NCI-H2081 treated with DMSO at 0.1 percent for 48 hours (cell line): ENCODE data around the gene GALNT17.

Experiments used
- DNase-seq: peaks from one replicate; lab custom pipeline; 2025; lab: John Stamatoyannopoulos, UW

Gene GALNT17

DNA sequence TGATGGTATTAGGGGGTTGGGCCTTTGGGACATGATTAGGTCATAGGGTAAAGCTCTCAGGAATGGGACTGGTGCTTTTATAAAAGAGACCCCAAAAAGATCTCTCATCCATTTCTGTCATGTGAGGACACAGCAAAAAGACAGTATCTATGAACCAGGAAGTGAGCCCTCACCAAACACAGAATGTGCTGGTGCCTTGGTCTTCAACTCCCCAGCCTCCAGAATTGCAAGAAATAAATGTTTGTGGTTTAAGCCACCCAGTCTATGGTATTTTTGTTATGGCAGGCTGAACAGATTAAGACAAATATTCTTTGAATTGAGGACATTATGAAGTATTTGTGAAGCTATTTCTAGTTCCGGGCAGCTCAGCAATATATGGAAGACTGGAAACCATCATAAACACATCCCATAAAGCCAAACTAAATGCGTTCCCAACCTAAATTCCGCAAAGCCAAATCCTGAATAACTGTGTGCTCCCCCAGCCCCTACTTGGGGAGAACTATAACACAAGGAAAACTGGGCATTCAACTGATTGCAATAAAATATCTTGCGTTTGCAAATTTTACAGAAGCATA, 153.7 kb downstream of the GALNT17 start:
- no peak for DNase-seq

GRCh38 chr7:71286336-71286735, 154.4 kb downstream of the GALNT17 start:
- no peak for DNase-seq

- DNase-seq, result no peak
These were observed 155.0 kb downstream of the GALNT17 start for GRCh38 chr7:71286924-71287323.

- DNase-seq, result no peak
These were observed 158.5 kb downstream of the GALNT17 start for GRCh38 chr7:71290452-71290851.

GRCh38 chr7:71298378-71298777, 166.4 kb downstream of the GALNT17 start:
- no peak for DNase-seq

DNA sequence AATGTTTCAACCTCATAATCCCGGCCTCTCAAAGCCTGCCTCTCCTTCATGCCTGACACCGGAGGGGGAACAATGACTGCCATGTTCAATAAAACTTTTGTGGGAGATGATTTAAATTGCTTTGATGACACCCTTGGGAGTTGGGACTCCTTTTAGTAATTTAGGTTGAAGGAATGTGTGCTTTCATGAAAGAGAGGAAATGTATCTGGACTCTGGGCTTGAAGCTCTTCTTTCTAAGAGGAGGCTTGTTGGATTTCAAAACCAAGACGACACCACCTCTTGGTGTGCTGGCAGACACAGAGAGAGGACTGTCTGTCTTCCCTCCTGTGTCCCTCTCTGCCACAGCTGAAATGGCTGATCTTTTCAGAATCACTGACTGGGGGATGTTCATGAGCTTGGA, 168.1 kb downstream of the GALNT17 start:
- no peak for DNase-seq

DNA sequence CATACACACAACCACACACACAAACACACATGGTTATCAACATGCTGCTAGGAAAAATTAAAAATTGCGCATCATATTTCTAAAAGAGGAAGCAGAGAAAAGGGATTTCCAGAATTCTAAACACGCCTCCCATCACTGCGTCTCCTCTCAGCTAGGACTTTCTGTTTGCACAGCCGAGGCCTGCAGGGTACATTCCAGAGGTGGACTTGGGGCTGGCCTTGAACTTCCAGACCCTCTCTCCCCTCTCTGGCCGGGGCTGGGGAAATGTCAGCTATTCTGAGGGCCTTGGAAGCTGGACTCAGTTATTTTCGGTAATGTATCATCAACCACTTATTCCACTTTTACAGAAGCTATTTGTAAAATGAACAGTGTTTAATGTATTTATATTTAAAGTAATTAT, 168.7 kb downstream of the GALNT17 start:
- no peak for DNase-seq

DNA sequence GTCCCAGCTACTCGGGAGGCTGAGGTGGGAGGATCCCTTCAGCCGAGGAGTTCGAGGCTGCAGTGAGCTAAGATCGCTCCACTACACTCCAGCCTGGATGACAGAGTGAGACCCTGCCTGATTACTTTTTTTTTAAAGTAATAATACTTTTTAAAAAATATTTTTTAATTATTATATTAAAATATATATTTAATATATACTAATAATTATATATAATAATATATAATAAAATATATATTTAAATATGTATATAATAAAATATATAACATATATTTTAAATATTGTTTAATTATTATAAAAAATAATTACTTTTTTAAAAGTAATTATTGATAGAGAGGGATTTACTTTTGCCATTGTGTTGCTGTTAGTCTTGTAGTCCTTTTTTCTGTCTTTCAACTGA, 169.2 kb downstream of the GALNT17 start:
- no peak for DNase-seq

GRCh38 chr7:71303566-71303965, 171.6 kb downstream of the GALNT17 start:
- no peak for DNase-seq

DNA sequence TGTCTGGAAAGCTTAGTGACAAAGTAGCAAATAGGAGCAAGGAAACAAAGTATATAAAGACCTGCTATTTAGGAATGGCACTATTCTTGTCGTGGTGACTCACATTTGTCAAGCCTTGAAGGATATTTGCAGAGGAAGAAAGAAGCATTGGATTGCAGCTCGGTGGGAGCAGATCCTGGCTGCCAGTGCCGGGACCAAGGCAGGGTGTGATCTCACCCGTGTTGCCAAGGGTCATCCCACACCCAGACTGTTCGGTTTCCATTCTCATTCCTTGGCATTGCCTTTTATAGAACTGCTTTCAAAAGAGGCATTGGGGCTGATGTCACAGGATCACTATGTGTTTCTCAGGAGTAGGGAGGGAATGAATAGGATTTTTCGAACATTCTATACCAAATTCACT, 176.2 kb downstream of the GALNT17 start:
- no peak for DNase-seq

- DNase-seq, result no peak
These were observed 179.6 kb downstream of the GALNT17 start for GRCh38 chr7:71311576-71311975.

DNA sequence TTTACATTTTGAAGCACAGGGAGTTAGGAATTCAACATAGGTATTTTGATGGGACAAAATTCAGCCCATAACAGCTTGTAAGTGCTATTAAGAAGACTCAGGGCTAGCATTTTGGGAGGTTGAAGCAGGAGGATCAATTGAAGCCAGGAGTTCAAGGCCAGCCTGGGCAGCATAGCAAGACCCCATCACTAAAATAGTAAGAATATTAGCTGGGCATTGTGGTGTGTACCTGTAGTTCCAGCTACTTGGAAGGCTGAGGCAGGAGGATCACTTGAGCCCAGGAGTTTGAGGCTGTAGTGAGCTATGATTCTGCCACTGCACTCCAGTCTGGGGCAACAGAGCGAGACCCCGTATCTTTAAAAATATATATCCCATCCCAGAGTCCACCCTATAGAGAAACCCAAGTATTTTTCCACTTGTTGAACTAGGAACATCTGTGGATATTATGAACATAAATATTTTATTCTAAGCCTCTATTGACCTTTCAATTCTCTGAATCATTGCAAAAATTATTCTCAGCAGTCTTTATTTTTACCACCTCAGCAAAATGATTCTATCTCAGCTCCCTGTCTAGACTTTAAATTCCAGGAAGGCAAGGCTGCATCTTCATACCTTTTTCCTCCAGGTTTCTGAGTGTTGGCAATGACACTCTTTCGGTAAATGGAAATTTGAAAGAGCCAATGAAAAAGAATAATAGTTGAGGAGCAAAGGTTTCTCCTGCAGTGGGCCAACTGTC, 181.0 kb downstream of the GALNT17 start:
- no peak for DNase-seq

DNA sequence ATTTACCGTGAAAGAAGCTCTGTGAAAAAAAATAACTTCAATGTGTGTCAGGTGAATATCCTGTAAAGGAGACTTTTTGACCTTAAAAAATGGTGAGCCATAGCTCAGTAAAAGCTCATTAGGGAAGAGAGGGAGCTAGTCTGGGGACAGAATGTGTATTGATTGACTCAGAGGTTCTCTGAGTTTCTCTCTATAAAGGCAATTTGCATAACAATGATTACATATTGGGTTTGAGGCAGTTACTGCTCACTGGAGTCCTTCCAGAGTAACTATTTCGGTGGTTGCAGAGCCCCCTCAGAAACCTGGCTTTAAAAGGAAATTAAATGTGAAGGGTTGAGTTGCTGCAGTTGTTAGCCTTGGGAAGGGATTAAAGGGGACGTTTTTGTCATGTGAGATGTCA, 181.6 kb downstream of the GALNT17 start:
- DNase-seq, result no peak

GRCh38 chr7:71320916-71321315, 189.0 kb downstream of the GALNT17 start:
- no peak for DNase-seq

- no peak for DNase-seq
These were observed 190.3 kb downstream of the GALNT17 start for GRCh38 chr7:71322201-71322600.

DNA sequence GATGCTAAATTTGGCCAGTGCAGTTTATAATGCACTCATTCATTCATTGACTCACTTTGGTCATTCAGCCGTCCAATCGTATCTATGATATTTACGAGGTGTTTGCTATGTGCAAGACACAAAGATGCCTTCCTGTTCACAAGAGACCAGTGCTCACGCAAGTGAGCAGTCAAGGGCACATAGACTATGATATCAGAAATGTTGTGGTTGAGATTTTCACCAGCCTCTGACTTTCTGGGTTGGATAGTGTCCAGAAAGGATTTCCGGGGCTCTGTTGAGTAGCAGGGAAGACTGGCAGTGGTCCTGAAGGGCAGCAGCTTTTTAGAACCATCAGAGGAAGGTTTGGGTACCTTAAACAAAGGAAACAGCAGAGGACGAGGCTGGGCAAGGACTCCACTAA, 191.8 kb downstream of the GALNT17 start:
- no peak for DNase-seq

DNA sequence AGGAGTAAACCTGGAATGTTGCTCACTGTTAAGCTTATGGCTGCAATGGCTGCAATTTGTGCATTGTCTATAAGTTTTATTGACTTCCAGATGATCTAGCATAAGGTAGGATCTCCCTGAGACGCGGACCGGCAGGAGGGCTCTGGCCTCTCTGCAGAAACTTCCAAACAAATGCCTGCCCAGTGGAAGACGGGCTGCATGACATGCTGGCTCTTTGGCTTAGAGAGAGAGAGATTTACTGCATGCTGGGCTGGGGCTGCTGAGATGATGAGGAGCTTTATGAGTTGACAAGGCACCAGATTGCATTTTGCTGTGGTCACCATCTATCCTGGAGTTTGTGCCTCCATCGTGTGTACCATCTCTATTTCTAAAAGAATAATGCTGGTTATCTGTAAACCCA, 193.2 kb downstream of the GALNT17 start:
- DNase-seq, result no peak

GRCh38 chr7:71326595-71326994, 194.7 kb downstream of the GALNT17 start:
- DNase-seq, result no peak

- no peak for DNase-seq
These were observed 196.0 kb downstream of the GALNT17 start for GRCh38 chr7:71327946-71328345.

GRCh38 chr7:71329030-71329660, 197.2 kb downstream of the GALNT17 start:
- DNase-seq, result no peak

GRCh38 chr7:71332207-71332606, 200.3 kb downstream of the GALNT17 start:
- DNase-seq, result no peak

DNA sequence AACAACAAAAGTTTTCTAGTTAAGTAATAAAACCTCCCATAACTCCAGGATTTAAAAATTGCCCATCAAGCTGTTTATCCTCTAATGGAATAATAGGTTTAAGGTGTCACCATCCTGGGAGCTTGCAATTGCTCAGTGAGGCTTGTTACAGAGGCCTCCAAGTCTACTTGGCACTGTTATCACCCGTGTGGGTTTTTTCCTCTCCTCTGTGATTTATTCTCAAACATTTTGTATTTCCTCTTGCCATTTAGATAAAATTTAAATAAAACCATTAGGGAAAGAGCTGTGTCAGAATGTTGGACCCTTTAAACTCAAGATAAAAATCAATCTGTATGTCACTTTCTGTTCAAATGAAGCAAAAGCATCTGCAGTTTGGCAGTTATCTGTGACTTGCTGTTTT, 202.6 kb downstream of the GALNT17 start:
- DNase-seq, result no peak

- DNase-seq, result no peak
These were observed 206.9 kb downstream of the GALNT17 start for GRCh38 chr7:71338866-71339265.

DNA sequence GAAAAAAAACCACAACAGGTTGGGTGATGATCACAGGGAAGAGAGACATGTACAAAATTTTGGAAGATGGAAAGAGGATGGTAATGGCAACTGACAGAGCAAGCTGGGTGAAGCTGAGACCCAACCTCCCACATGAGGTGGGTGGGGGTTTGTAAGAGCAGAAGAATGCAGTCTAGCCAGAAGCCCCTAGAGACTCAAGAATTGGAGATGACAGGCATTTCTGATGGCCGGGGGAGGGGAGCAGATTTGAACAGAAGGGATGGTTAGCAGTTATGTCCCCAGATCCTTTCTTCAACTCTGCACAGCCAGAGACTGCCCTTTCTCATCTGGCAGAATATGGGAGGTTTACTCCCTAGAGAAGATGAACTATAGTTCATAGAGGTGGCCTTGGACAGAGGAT, 208.0 kb downstream of the GALNT17 start:
- DNase-seq, result no peak
